ENCODE data around the gene COTL1.

COTL1 gene

GRCh38 chr16:84648595-84649510 lies 31.0 kb upstream of the COTL1 start:
- DNase-seq: peak; percentile 68
- Mint-ChIP-seq H3K4me3 (peak overlapping the region; percentile 78), H3K9me3 (peaks cover 4% of the 10 kb centered on the region), H3K36me3 (ENCODE audit: low read depth) (no peaks in the 10 kb centered on the region), H3K4me1 (peaks cover 6% of the 10 kb centered on the region), H3K27ac (no peak overlapping the region), H3K27me3 (ENCODE audit: low read depth, poor library complexity) (peaks cover 59% of the 10 kb centered on the region)
- TF ChIP-seq CTCF (IDR thresholded peaks at IDR 0.05): no peak

- peaks cover 65% of the 10 kb centered on the region for H3K27me3 Mint-ChIP-seq (ENCODE audit: low read depth, poor library complexity)
- peaks cover 8% of the 10 kb centered on the region for H3K4me1 Mint-ChIP-seq
- peak; percentile 76 for DNase-seq
- H3K4me3 Mint-ChIP-seq: peak within 1 kb of the TSS; percentile 91
- no peak for TF ChIP-seq CTCF (IDR thresholded peaks at IDR 0.05)
- H3K27ac Mint-ChIP-seq: peak within 1 kb of the TSS; percentile 37
- peaks cover 4% of the 10 kb centered on the region for H3K9me3 Mint-ChIP-seq
- no peaks in the 10 kb centered on the region for H3K36me3 Mint-ChIP-seq (ENCODE audit: low read depth)
Observed at GRCh38 chr16:84647828-84648594, 30.1 kb upstream of the COTL1 start, which contains the start of gene KLHL36. Gene KLHL36 (plus strand): TSS chr16:84648511. CDS start chr16:84650868, 2,357 bp downstream.

DNA sequence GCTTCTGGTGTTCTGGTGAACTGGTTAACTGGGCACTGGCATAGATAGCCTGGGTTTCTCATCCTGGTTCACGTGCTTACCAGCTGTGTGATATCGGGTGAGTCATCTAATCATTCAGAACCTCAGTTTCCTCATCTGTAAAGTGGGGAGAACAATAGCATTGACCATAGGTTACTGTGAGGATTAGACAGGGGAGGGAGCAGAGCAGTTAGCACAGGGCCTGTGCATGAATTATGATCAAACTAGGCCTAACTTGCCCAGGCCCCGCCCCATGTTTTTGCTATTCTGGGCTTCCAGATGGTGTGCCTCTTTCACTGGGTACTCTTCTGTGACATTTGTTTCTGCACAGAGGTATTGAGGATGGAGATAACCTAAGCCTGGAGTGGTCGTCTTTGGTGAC lies 25.8 kb upstream of the COTL1 start:
- H3K36me3 Mint-ChIP-seq (ENCODE audit: low read depth): no peaks in the 10 kb centered on the region
- DNase-seq: no peak
- H3K27me3 Mint-ChIP-seq (ENCODE audit: low read depth, poor library complexity): peaks cover 44% of the 10 kb centered on the region
- peaks cover 5% of the 10 kb centered on the region for H3K9me3 Mint-ChIP-seq
- H3K27ac Mint-ChIP-seq: no peak overlapping the region
- no peak overlapping the region for H3K4me3 Mint-ChIP-seq
- no peak for TF ChIP-seq CTCF (IDR thresholded peaks at IDR 0.05)
- H3K4me1 Mint-ChIP-seq: peaks cover 34% of the 10 kb centered on the region

- Mint-ChIP-seq H3K27ac (no peak overlapping the region), H3K4me3 (no peak overlapping the region), H3K4me1 (peaks cover 39% of the 10 kb centered on the region), H3K9me3 (peaks cover 6% of the 10 kb centered on the region), H3K36me3 (ENCODE audit: low read depth) (no peaks in the 10 kb centered on the region), H3K27me3 (ENCODE audit: low read depth, poor library complexity) (peaks cover 44% of the 10 kb centered on the region)
- no peak for TF ChIP-seq CTCF (IDR thresholded peaks at IDR 0.05)
- DNase-seq: no peak
Observed at GRCh38 chr16:84643180-84643583, 25.3 kb upstream of the COTL1 start.

- no peak overlapping the region for H3K4me3 Mint-ChIP-seq
- H3K27me3 Mint-ChIP-seq (ENCODE audit: low read depth, poor library complexity): peaks cover 37% of the 10 kb centered on the region
- DNase-seq: no peak
- no peaks in the 10 kb centered on the region for H3K36me3 Mint-ChIP-seq (ENCODE audit: low read depth)
- peaks cover 47% of the 10 kb centered on the region for H3K4me1 Mint-ChIP-seq
- TF ChIP-seq CTCF (IDR thresholded peaks at IDR 0.05): no peak
- peaks cover 6% of the 10 kb centered on the region for H3K9me3 Mint-ChIP-seq
- H3K27ac Mint-ChIP-seq: no peak overlapping the region
Observed at GRCh38 chr16:84641643-84642358, 23.9 kb upstream of the COTL1 start.
